ENCODE results near the gene PRDM16.

GRCh38 chr1:3351449-3352298 is 282.7 kb downstream of the PRDM16 start:
- TF ChIP-seq ZNF658 (tag by site-specific recombination; IDR thresholded peaks at IDR 0.05) (no peak), KLF10 (tag by site-specific recombination; IDR thresholded peaks at IDR 0.05) (no peak), IKZF3 (tag by site-specific recombination; IDR thresholded peaks at IDR 0.05) (no peak), PBX3 (CRISPR knock-in tag; IDR thresholded peaks at IDR 0.05) (no peak), ZNF560 (tag by site-specific recombination; IDR thresholded peaks at IDR 0.05; ENCODE audit: borderline replicate concordance) (no peak)
